Measurements from ENCODE around the gene ZNF664.

DNA sequence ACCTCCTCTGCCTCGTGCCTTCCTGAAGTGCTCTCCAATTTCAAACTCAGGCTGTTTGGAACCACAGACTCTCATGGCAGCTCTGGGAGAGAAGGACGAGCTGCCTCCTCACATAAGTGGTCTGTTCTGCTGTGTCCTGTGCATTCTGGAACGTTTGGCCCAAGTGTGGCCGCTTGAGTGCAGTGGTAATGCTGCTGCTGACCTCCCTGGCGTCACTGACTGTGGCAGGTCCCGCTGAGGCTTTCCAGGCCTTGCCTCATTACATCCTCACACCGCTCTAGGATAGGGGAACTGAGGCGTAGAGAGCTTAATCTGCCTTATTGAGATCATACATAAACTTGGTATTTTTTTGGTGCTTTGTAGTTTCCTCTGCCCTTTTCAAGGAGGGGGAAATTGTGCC lies 14.6 kb upstream of the ZNF664 start:
- TF ChIP-seq, protein P1, sequence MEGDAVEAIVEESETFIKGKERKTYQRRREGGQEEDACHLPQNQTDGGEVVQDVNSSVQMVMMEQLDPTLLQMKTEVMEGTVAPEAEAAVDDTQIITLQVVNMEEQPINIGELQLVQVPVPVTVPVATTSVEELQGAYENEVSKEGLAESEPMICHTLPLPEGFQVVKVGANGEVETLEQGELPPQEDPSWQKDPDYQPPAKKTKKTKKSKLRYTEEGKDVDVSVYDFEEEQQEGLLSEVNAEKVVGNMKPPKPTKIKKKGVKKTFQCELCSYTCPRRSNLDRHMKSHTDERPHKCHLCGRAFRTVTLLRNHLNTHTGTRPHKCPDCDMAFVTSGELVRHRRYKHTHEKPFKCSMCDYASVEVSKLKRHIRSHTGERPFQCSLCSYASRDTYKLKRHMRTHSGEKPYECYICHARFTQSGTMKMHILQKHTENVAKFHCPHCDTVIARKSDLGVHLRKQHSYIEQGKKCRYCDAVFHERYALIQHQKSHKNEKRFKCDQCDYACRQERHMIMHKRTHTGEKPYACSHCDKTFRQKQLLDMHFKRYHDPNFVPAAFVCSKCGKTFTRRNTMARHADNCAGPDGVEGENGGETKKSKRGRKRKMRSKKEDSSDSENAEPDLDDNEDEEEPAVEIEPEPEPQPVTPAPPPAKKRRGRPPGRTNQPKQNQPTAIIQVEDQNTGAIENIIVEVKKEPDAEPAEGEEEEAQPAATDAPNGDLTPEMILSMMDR (IDR thresholded peaks at IDR 0.05; ENCODE audit: low read depth, low read length): no peak
- TF ChIP-seq EZH2phosphoT487 (IDR thresholded peaks at IDR 0.05; ENCODE audit: low read depth): no peak
